PC-9 (cell line): ENCODE measurements around the gene MICAL2. TPM values are rescaled to one million over a fixed set of nuclear protein-coding genes. Genes with fewer than 3 reads are reported as not detected.

ENCODE experiments used
- BruUV-seq: library from RNA; stranded (reverse); fragments of 400-500 nt; replicated peaks from 2 replicates; lab custom pipeline; 2021; lab: Mats Ljungman, UMichigan
- CTCF ChIA-PET: fragments of 300-600 bp; sonication (Branson Sonifier 250); formaldehyde crosslinking; loops from one replicate; lab custom pipeline; 2022; ENCODE audit warnings: antibody characterized with exemption; lab: Charles Lee
- POLR2A ChIA-PET: fragments of 300-600 bp; sonication (Branson Sonifier 250); formaldehyde crosslinking; loops from one replicate; lab custom pipeline; 2022; ENCODE audit warnings: antibody characterized with exemption; ENCODE audit not compliant: unreplicated experiment; lab: Charles Lee
- DNase-seq, 2 experiments: peaks; one replicate each; pipeline versions ENCODE4 v3.0.0 to v3.0.0-alpha.2; 2015 to 2022; ENCODE audit warnings: mixed read lengths in 1 of 2
- H2AFZ ChIP-seq: fragments of 200-600 bp; sonication (generic); 2 replicates; pipeline ENCODE4 v1.8.1; 2017; ENCODE audit warnings: antibody characterized with exemption
- H3F3A ChIP-seq: fragments of 200-600 bp; sonication (generic); 2 replicates; pipeline ENCODE4 v1.8.1; 2017; ENCODE audit warnings: antibody characterized with exemption, mild to moderate bottlenecking, low read depth; ENCODE audit not compliant: insufficient read depth
- H3K27ac ChIP-seq: fragments of 200-600 bp; sonication (generic); 2 replicates; pipeline ENCODE4 v1.6.1; 2016; ENCODE audit warnings: mixed run types
- H3K27me3 ChIP-seq: fragments of 200-600 bp; sonication (generic); 2 replicates; pipeline ENCODE4 v1.6.1; 2016; ENCODE audit warnings: low read depth, mixed run types; ENCODE audit not compliant: insufficient read depth
- H3K36me3 ChIP-seq: fragments of 200-600 bp; sonication (generic); 2 replicates; pipeline ENCODE4 v1.6.1; 2016; ENCODE audit warnings: low read depth, mixed run types
- H3K4me1 ChIP-seq: fragments of 200-600 bp; sonication (generic); replicated peaks from 2 replicates; pipeline ENCODE4 v1.6.1; 2016; ENCODE audit warnings: mixed run types; ENCODE audit not compliant: insufficient read depth
- H3K4me2 ChIP-seq: fragments of 200-600 bp; sonication (generic); 2 replicates; pipeline ENCODE4 v1.6.1; 2017; ENCODE audit warnings: mixed run types
- H3K4me3 ChIP-seq: fragments of 200-600 bp; sonication (generic); 2 replicates; pipeline ENCODE4 v1.6.1; 2016; ENCODE audit warnings: mixed run types
- H3K79me2 ChIP-seq: fragments of 200-600 bp; sonication (generic); 2 replicates; pipeline ENCODE4 v1.6.1; 2017; ENCODE audit warnings: low read depth, mixed run types
- H3K9me2 ChIP-seq: fragments of 200-600 bp; sonication (generic); 2 replicates; pipeline ENCODE4 v1.8.1; 2017; ENCODE audit warnings: mild to moderate bottlenecking; ENCODE audit not compliant: insufficient read depth
- H3K9me3 ChIP-seq: fragments of 200-600 bp; sonication (generic); 2 replicates; pipeline ENCODE4 v1.8.1; 2016; ENCODE audit warnings: low read depth; ENCODE audit not compliant: insufficient read depth
- H4K20me1 ChIP-seq: fragments of 200-600 bp; sonication (generic); 2 replicates; pipeline ENCODE4 v1.8.1; 2017; ENCODE audit not compliant: insufficient read depth
- CTCF ChIP-seq: fragments of 200-600 bp; sonication (generic); conservative IDR thresholded peaks from 2 replicates; pipeline ENCODE4 v1.6.1; 2017; ENCODE audit warnings: mixed run types, antibody characterized with exemption, mild to moderate bottlenecking, moderate library complexity
- EZH2 ChIP-seq: fragments of 200-600 bp; sonication (generic); IDR thresholded peaks from 2 replicates; pipeline ENCODE4 v1.8.0; 2017; ENCODE audit warnings: antibody characterized with exemption, low read depth
- intact Hi-C: fragments of 100-400 bp; cut with micrococcal nuclease; formaldehyde crosslinking; loops from one replicate; pipeline ENCODE4 v1.10.0; 2022; ENCODE audit not compliant: unreplicated experiment
- total RNA-seq: library from RNA; stranded (reverse); gene quantifications from 2 replicates; pipeline ENCODE4 v1.2.3, GENCODE V29; 2021

Gene MICAL2
- total RNA-seq, 1 experiment from 2014 or later, result 32.4 TPM

- peak overlapping the region; percentile 94 for H3K27ac ChIP-seq
- no peaks in the 10 kb centered on the region for H3K9me3 ChIP-seq
- no peaks in the 10 kb centered on the region for H3K36me3 ChIP-seq
- intact Hi-C loops, result loop anchor here (2.0 to 5.0 kb wide), 3 partner anchors 20 to 180 kb away; no protein-coding TSS in a partner anchor
- TF ChIP-seq CTCF, result no peak
- no peak for TF ChIP-seq EZH2
- ChIA-PET POLR2A (interaction anchor here (0.6 to 1.7 kb wide), 3 partner anchors 20 to 36 kb away, joined by 3 to 33 read pairs (median 7); no protein-coding TSS in a partner anchor), CTCF (interaction anchor here (1.0 to 1.4 kb wide), 2 partner anchors 20 to 23 kb away, joined by 3 read pairs; no protein-coding TSS in a partner anchor)
- peak overlapping the region; percentile 26; the same call in 1 of the 2 replicates for H3K4me3 ChIP-seq
- no peaks in the 10 kb centered on the region for H3K27me3 ChIP-seq
- H3K4me1 ChIP-seq, result peaks cover 39% of the 10 kb centered on the region
- no peaks in the 10 kb centered on the region for H3K79me2 ChIP-seq
- H3K9me2 ChIP-seq, result no peaks in the 10 kb centered on the region
- no peaks in the 10 kb centered on the region for H4K20me1 ChIP-seq
- H2AFZ ChIP-seq, result no peak overlapping the region; the same call in 1 of the 2 replicates
- H3K4me2 ChIP-seq, result peak overlapping the region; percentile 70
- BruUV-seq, result TSS peak; percentile 79
- H3F3A ChIP-seq, result peaks cover 19% of the 10 kb centered on the region
- peak; percentile 41 to 85 for DNase-seq
Measured at GRCh38 chr11:12066799-12067508, 43.4 kb upstream of the MICAL2 start.

GRCh38 chr11:12067796-12068357, 42.5 kb upstream of the MICAL2 start:
- CTCF ChIA-PET, result no interaction called here

More at GRCh38 chr11:12067796-12068357, 42.5 kb upstream of the MICAL2 start:
- H3F3A ChIP-seq, result peaks cover 19% of the 10 kb centered on the region
- no peak overlapping the region for H2AFZ ChIP-seq
- TF ChIP-seq EZH2, result no peak
- TF ChIP-seq CTCF, result no peak
- peak overlapping the region; percentile 94 for H3K27ac ChIP-seq
- no peaks in the 10 kb centered on the region for H3K79me2 ChIP-seq
- no peaks in the 10 kb centered on the region for H3K9me2 ChIP-seq
- intact Hi-C loops, result loop anchor here (2.0 to 5.0 kb wide), 3 partner anchors 19 to 179 kb away; no protein-coding TSS in a partner anchor
- no peak for DNase-seq
- H3K36me3 ChIP-seq, result no peaks in the 10 kb centered on the region
- H3K4me2 ChIP-seq, result peak overlapping the region; percentile 70
- H3K4me3 ChIP-seq, result no peak overlapping the region
- no peaks in the 10 kb centered on the region for H3K9me3 ChIP-seq
- no peaks in the 10 kb centered on the region for H3K27me3 ChIP-seq
- POLR2A ChIA-PET, result interaction anchor here (0.6 to 0.8 kb wide), 2 partner anchors 19 to 35 kb away, joined by 3 to 33 read pairs; no protein-coding TSS in a partner anchor
- H3K4me1 ChIP-seq, result peaks cover 45% of the 10 kb centered on the region
- no TSS peak for BruUV-seq
- no peaks in the 10 kb centered on the region for H4K20me1 ChIP-seq
